ENCODE data around the gene PTBP2.

PTBP2 gene

GRCh38 chr1:96721416-96722160 is at the start of gene PTBP2:
TSS of gene PTBP2 (plus strand) at chr1:96721784. CDS start at chr1:96721865, 81 bp downstream.
- peak; percentile 81 to 84 for DNase-seq

GRCh38 chr1:96674915-96675314 is 46.7 kb upstream of the PTBP2 start:
- DNase-seq, result no peak

- DNase-seq, result no peak
These were observed 39.5 kb upstream of the PTBP2 start for GRCh38 chr1:96682056-96682455.

- no peak for DNase-seq
These were observed 37.7 kb upstream of the PTBP2 start for GRCh38 chr1:96683931-96684330.

GRCh38 chr1:96684744-96685143 is 36.8 kb upstream of the PTBP2 start:
- no peak for DNase-seq

- no peak for DNase-seq
These were observed 32.8 kb upstream of the PTBP2 start for GRCh38 chr1:96688767-96689166.

- no peak for DNase-seq
These were observed 25.6 kb upstream of the PTBP2 start for GRCh38 chr1:96695954-96696353.

- DNase-seq, result no peak
These were observed 23.1 kb upstream of the PTBP2 start for GRCh38 chr1:96698342-96698983.

- no peak for DNase-seq
These were observed 18.4 kb upstream of the PTBP2 start for GRCh38 chr1:96703186-96703585.

- DNase-seq, result no peak
These were observed 14.6 kb upstream of the PTBP2 start for GRCh38 chr1:96707023-96707422.

- no peak for DNase-seq
These were observed 13.1 kb upstream of the PTBP2 start for GRCh38 chr1:96708482-96708881.

GRCh38 chr1:96710708-96711477 is 10.7 kb upstream of the PTBP2 start:
- no peak for DNase-seq

- DNase-seq, result no peak
These were observed 7.9 kb upstream of the PTBP2 start for GRCh38 chr1:96713649-96714048.

GRCh38 chr1:96714881-96715280 is 6.7 kb upstream of the PTBP2 start:
- no peak for DNase-seq

GRCh38 chr1:96715482-96715881 is 6.1 kb upstream of the PTBP2 start:
- DNase-seq, result no peak

- DNase-seq, result no peak
These were observed 550 bp upstream of the PTBP2 start for GRCh38 chr1:96721053-96721415.

- DNase-seq, result peak in 1 of 2 donors; percentile 4
These were observed 758 bp downstream of the PTBP2 start for GRCh38 chr1:96722161-96722922.

- peak in 1 of 2 donors; percentile 8 for DNase-seq
These were observed 1.4 kb downstream of the PTBP2 start for GRCh38 chr1:96722958-96723357.

- no peak for DNase-seq
These were observed 1.8 kb downstream of the PTBP2 start for GRCh38 chr1:96723377-96723776.

GRCh38 chr1:96723936-96724335 is 2.4 kb downstream of the PTBP2 start:
- no peak for DNase-seq

GRCh38 chr1:96727860-96728259 is 6.3 kb downstream of the PTBP2 start:
- no peak for DNase-seq

- DNase-seq, result no peak
These were observed 9.2 kb downstream of the PTBP2 start for GRCh38 chr1:96730574-96731298.
